Rectal smooth muscle tissue (tissue), 1 donor: ENCODE results near the gene ZNF554.

Source experiments
- H3K27ac ChIP-seq: one replicate; pipeline ENCODE4 v1.7.0; 2013; ENCODE audit warnings: low read depth, low read length, inconsistent platforms
- H3K27me3 ChIP-seq: one replicate; pipeline ENCODE4 v1.7.0; 2013; ENCODE audit warnings: low read length; ENCODE audit not compliant: control insufficient read depth, insufficient read depth
- H3K36me3 ChIP-seq: one replicate; pipeline ENCODE4 v1.7.0; 2013; ENCODE audit warnings: low read length; ENCODE audit not compliant: control insufficient read depth, insufficient read depth
- H3K4me1 ChIP-seq: one replicate; pipeline ENCODE4 v1.7.0; 2013; ENCODE audit warnings: low read length; ENCODE audit not compliant: control insufficient read depth, insufficient read depth
- H3K4me3 ChIP-seq: one replicate; pipeline ENCODE4 v1.7.0; 2013; ENCODE audit warnings: low read length
- H3K9ac ChIP-seq: one replicate; pipeline ENCODE4 v1.7.0; 2013; ENCODE audit warnings: low read length

The ZNF554 gene

GRCh38 chr19:2834294-2834871, 14.7 kb downstream of the ZNF554 start:
- H3K27me3 ChIP-seq, result no peaks in the 10 kb centered on the region
- peaks cover 26% of the 10 kb centered on the region for H3K36me3 ChIP-seq
- no peak overlapping the region for H3K9ac ChIP-seq
- H3K4me1 ChIP-seq, result no peaks in the 10 kb centered on the region
- no peak overlapping the region for H3K4me3 ChIP-seq
- H3K27ac ChIP-seq, result no peak overlapping the region

DNA sequence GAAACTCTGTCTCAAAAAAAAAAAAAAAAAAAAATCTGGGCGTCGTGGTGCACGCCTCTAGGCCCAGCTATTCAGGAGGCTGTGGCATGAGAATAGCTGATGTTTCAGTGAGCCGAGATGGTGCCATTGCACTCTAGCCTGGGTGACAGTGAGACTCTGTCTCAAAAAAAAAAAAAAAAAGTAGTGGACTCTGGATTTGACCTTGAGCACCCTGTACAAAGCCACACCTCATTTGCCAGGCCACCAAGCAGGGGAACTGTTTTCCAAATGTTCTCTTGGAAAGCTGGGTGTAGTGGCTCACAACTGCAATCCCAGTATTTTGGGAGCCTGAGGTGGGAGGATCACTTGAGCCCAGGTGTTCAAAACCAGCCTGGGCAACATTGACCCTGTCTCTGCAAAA, 17.8 kb downstream of the ZNF554 start:
- Histone ChIP-seq H3K9ac (no peak overlapping the region), H3K4me3 (no peak overlapping the region), H3K27me3 (no peaks in the 10 kb centered on the region), H3K36me3 (peaks cover 21% of the 10 kb centered on the region), H3K27ac (no peak overlapping the region), H3K4me1 (peaks cover 3% of the 10 kb centered on the region)

GRCh38 chr19:2840794-2841791, 21.4 kb downstream of the ZNF554 start, which contains the start of gene ZNF555:
ZNF555 (plus strand) TSS chr19:2841475; CDS start chr19:2841573, 98 bp downstream.
- Histone ChIP-seq H3K36me3 (no peaks in the 10 kb centered on the region), H3K4me1 (peaks cover 5% of the 10 kb centered on the region), H3K27me3 (no peaks in the 10 kb centered on the region), H3K4me3 (peak within 1 kb of the TSS; percentile 84), H3K9ac (no peak within 1 kb of the TSS), H3K27ac (peak within 1 kb of the TSS; percentile 93)

DNA sequence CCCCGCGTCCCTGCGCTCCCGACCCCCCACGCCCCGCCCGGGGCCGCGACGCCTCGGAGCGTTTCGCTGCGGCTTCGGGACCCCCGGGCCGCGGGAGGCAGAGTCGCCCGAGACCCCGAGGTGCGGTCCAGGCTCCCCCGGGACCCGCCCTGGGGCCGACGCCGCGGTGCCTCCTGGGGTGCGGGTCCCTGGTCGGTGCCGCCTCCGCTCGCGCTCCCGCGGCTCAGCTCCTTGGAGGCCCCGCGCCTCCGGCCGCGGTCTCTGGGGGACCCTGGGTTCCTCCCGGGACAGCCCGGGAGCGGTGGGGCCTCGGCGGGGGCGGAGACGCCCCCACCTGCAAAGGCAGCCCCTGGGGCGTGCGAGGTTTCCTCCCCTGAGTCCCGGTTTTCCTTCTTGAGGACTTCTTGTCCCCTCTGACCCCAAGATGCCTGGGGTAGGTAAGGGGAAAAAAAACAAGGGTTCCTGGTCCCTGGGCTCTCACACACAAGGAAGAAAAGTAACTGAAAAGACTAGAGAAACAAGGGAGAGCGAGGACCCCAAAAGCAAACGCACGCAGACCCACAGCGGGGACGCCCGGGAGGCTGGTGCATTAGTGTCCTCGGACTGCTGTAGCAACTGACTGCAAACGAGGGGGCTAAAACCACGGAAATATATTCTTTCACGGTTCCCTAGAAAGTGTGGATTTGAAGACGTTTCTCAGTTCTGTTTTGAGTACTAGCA, 22.3 kb downstream of the ZNF554 start:
- Histone ChIP-seq H3K4me1 (peaks cover 5% of the 10 kb centered on the region), H3K27ac (no peak overlapping the region), H3K9ac (no peak overlapping the region), H3K27me3 (no peaks in the 10 kb centered on the region), H3K36me3 (no peaks in the 10 kb centered on the region), H3K4me3 (peak overlapping the region; percentile 68)

- Histone ChIP-seq H3K4me1 (peaks cover 5% of the 10 kb centered on the region), H3K9ac (no peak overlapping the region), H3K4me3 (no peak overlapping the region), H3K27me3 (no peaks in the 10 kb centered on the region), H3K36me3 (no peaks in the 10 kb centered on the region), H3K27ac (no peak overlapping the region)
Observed at GRCh38 chr19:2845107-2845506, 25.4 kb downstream of the ZNF554 start.

GRCh38 chr19:2846180-2846894, 26.7 kb downstream of the ZNF554 start:
- Histone ChIP-seq H3K27me3 (no peaks in the 10 kb centered on the region), H3K36me3 (peaks cover 7% of the 10 kb centered on the region), H3K9ac (no peak overlapping the region), H3K4me1 (peaks cover 5% of the 10 kb centered on the region), H3K27ac (no peak overlapping the region), H3K4me3 (no peak overlapping the region)

DNA sequence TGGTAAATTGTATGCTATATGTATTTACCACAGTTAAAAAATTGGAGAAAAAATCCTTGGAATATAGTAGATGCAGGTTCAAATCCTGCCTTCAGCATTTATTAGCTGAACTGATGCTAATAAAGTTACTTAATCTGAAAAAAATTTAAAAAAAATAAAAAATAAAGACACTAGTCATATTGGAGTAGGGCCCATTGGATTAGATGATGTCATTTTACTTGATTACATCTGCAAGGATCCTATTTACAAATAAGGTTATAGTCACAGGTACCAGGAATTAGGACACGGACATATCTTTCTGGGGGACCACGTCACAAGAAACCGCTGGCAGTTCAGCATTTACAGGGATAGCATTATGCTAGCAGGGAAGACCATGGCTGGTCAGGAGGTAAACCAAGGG, 27.8 kb downstream of the ZNF554 start:
- H3K27me3 ChIP-seq, result no peaks in the 10 kb centered on the region
- H3K36me3 ChIP-seq, result peaks cover 18% of the 10 kb centered on the region
- no peak overlapping the region for H3K27ac ChIP-seq
- no peak overlapping the region for H3K4me3 ChIP-seq
- peaks cover under 1% of the 10 kb centered on the region for H3K4me1 ChIP-seq
- no peak overlapping the region for H3K9ac ChIP-seq

DNA sequence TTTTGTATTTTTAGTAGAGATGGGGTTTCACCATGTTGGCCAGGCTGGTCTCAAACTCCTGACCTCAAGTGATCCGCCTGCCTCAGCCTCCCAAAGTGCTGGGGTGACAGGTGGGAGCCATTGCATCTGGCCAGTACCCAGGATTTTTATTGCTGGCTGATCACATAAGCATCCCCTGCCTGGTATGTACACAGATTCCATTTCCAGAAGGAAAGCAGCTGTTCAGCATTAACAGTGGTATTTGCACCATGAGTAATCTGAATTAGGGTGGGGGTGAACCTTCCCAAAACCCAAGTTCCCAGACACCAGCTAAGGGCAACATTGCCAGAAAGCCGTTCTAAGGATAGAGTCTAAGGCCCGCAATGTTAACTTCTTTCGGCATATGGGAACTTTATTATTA, 28.9 kb downstream of the ZNF554 start:
- Histone ChIP-seq H3K27ac (no peak overlapping the region), H3K36me3 (peaks cover 30% of the 10 kb centered on the region), H3K4me3 (no peak overlapping the region), H3K27me3 (no peaks in the 10 kb centered on the region), H3K4me1 (no peaks in the 10 kb centered on the region), H3K9ac (no peak overlapping the region)

DNA sequence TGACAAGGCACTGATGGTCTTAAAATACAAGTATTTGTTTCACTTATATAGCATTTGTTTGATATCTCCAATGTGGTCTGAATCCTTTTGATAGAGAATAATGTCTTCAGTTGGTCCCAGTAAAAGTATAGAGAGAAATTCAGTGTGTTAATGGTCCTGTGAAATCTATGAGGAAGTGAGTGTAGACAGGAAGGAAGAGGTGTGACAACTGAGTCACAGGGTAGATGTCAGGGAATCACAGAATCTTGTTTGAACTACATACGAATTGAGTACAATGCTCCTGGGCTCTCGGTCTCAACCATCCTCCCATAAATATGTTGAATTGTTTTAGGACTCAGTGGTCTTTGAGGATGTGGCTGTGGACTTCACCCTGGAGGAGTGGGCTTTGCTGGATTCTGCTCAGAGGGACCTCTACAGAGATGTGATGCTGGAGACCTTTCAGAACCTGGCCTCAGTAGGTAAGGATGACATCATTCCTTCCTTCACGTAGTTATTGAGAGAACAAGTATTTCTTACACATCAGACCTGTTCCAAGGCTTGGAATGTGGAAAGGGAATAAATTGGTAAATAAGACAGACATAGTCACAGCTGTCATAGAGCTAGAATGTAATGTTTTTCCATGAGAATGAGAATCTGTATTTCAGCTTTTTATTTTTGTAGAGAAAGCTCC, 30.7 kb downstream of the ZNF554 start:
- no peaks in the 10 kb centered on the region for H3K4me1 ChIP-seq
- H3K9ac ChIP-seq, result no peak overlapping the region
- peaks cover 31% of the 10 kb centered on the region for H3K36me3 ChIP-seq

GRCh38 chr19:2852598-2852997, 32.9 kb downstream of the ZNF554 start:
- Histone ChIP-seq H3K27ac (no peak overlapping the region), H3K9ac (no peak overlapping the region), H3K27me3 (no peaks in the 10 kb centered on the region), H3K4me1 (no peaks in the 10 kb centered on the region), H3K4me3 (no peak overlapping the region), H3K36me3 (peaks cover 31% of the 10 kb centered on the region)

More for the DNA sequence above, 30.7 kb downstream of the ZNF554 start:
- no peaks in the 10 kb centered on the region for H3K27me3 ChIP-seq
- no peak overlapping the region for H3K27ac ChIP-seq
- no peak overlapping the region for H3K4me3 ChIP-seq

- H3K4me1 ChIP-seq, result no peaks in the 10 kb centered on the region
- H3K9ac ChIP-seq, result no peak overlapping the region
- no peaks in the 10 kb centered on the region for H3K27me3 ChIP-seq
- peaks cover 31% of the 10 kb centered on the region for H3K36me3 ChIP-seq
- no peak overlapping the region for H3K4me3 ChIP-seq
- H3K27ac ChIP-seq, result no peak overlapping the region
Observed at GRCh38 chr19:2853015-2853606, 33.4 kb downstream of the ZNF554 start.
